Measurements from ENCODE around the gene SCFD1.
"Not testable (repeated sequence)": the region's sequence is repeated elsewhere in the genome, so short reads cannot be mapped to it uniquely, and the experiment has no call there.

SCFD1 gene

DNA sequence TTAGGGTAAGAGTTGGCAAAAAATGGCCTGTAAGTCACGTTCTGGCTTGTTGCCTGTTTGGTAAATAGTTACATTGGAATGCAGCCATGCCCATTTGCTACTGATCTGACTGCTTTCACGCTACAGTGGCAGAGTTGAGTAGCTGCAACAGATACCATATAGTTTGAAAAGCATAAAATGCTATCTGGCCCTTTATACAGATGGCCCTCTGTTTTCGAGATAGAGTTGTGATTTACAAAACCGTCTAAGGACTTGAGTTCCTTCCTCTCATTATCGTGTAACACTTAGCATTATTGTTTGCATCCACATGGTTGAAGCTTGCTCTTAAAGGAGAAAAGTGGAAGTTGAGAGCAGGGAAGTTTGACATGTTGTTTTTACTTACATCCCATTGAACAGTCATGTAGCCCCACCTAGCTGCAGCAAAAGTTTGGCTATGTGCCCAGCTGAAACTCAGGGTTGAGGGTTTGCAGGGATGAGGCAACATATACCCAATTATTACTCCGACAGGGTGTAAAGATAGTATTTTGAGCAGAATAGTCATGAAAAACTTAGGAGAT, 11.3 kb upstream of the SCFD1 start:
- no peak for DNase-seq (ENCODE audit: low read depth)

DNA sequence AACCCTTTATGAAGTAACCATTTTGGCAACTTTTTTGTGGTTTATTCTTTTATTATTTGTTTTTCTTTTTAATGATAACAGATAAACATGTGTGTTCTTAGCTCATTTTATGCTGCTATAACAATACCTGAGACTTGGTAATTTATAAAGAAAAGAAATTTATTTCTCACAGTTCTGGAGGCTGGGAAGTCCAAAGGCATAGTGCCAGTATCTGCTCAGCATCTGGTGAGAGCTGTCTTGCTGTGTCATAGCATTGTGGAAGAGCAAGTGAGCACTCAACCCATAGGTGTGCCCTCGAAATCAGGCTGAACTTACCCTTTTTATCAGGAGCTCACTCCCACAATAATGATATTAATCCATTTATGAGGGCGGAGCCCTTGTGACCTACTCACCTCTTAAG, 8.0 kb upstream of the SCFD1 start:
- no peak for DNase-seq (ENCODE audit: low read depth)

DNA sequence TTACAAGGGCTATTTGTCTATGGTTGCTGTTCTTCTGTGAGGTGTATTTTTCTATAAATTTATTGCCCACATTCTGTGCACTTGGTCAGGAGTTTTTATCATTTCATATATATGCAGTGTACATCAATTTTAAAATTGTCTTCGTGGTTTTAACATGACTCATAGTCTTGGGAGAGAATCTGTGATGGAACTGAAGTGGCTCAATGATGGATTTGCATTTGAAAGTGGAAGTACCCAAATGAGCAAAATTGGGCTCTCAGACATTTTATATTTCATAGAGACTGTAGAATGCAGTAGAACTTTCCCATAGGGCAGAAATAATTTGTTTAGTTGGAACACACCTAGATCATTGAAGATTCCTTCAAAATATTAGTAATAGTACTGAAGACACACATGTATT, 1.9 kb upstream of the SCFD1 start:
- DNase-seq (ENCODE audit: low read depth), result no peak

DNA sequence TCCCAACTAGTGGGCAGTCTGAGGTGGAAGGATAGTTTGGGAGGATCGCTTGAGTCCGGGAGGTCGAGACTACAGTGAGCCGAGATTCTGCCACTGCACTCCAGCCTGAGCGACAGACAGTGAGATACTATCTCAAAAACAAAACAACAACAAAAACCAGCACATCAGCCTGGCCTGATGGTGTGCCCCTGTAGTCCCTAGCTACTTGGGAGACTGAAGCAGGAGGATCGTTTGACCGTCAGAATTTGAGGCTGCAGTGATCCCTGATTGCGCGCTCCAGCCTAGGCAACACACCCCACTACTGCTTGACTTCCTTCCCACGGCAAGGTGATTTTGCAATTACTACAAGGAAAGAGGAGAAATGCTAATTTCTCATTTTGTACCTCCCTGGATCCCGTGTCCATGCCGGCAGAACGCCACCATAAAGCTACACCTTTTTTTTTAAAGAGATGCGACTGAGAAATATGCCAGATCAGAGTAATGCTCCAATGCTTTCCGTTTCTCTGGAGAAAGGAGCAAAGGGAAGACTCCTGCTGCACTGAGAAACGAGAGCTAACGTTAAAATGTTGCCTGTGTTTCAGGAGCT, 672 bp upstream of the SCFD1 start:
- DNase-seq (ENCODE audit: low read depth), result no peak

DNA sequence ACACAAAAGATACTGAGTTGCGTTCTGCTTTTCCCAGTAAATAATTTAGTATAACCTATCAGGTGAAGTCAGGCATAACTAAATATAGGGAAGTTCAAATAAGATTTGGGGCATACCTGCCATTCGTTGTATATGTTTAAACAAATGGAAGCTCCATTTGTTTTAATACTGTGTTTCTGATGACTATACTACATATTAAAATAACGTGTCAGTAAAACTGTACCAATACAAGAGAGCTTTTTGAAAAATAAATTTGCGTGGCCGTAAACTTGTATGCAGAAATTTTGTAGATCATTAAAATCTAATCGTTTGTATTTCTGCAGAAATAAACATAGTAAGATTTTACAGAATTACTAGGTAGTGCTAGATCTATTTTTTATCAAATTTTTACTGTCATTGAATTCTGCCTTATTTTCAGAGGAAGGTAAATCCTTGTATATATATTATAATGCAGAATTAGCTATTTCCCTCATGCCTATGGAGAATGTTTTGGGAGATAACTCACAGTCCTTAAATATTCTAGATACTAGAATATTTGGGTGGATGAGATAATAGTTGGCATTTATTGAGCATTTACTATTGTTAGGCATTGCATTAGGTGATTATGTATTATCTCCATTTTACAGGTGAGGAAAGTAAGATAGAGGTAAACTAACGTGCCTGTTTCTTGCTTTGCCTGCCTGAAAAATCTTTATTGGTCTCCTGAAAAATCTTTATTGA, 1.5 kb downstream of the SCFD1 start:
- DNase-seq (ENCODE audit: low read depth), result no peak

DNA sequence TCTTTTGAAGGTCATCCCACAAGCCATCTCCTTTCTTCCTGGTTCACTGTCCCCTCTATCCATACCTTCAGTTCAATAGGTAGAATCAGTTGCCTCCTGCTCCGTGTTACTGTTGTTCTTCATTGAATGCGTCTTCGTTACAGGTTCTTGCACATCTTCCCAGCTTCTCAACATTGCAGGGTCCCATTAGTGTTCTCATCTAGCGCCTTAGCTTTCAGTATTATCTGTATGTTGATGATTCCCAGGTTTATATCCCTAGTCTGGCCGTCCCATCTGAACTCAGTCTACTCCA, 2.0 kb downstream of the SCFD1 start:
- DNase-seq (ENCODE audit: low read depth), result no peak

DNA sequence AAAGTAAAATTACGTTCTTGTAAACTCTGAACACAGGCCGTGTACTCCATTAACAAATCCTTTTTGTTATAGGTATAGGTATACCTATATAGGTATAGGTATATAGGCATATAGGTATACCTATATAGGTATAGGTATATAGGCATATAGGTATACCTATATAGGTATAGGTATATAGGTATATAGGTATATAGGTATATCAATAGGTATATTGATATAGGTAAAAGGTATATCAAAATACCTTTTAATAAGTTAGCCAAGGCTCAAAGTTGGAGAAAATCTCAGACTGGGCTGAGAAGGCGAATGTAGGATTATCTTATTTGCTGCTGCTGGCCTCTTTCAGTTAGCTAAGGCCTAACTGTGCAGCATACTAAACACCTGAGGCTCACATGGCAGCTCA, 3.4 kb downstream of the SCFD1 start:
- no peak for DNase-seq (ENCODE audit: low read depth)

DNA sequence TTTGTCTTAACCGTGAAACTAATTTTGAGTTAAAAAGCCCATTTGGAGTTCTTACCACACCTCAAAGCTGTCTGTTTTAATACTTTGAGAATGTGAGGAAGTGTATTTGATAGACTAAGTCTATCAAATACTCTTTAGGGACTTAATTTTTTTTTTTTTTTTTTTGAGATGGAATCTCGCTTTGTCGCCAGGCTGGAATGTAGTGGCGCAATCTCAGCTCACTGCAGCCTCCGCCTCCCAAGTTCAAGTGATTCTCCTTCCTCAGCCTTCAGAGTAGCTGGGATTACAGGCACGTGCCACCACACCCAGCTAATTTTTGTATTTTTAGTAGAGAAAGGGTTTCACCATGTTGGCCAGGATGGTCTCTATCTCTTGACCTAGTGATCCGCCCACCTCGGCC, 7.3 kb downstream of the SCFD1 start:
- not testable (repeated sequence) for DNase-seq (ENCODE audit: low read depth)

DNA sequence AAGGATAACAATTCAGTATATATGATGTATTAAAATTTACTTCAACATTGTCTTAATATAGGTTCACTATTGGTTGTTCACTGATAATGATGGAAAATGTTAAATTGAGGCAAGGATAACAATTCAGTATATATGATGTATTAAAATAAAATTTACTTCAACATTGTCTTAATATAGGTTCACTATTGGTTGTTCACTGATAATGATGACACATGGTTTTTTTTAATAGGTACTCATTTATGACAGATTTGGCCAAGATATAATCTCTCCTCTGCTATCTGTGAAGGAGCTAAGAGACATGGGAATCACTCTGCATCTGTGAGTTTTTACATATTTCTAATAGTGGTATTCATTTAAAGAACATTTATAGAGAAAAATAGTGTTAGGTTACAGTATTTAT, 8.1 kb downstream of the SCFD1 start:
- DNase-seq (ENCODE audit: low read depth), result no peak

DNA sequence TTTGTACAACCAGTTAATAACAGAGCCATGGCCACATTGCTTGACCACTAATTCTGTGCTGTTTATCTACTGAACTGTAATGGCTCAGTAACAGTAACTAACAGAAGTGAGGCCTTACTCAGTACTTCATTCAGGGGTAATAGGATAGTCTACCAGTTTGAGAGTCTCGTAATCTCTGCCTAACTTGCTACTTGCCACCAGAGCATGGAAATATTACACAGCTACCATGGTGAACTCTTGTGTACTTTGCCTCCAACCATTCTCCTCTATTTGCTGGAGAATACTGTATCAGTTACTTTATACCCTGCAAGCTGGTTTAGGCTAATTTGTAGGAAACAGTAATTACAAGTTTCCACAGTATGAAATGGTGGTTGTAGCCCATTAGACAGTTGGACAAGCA, 10.6 kb downstream of the SCFD1 start:
- no peak for DNase-seq (ENCODE audit: low read depth)

DNA sequence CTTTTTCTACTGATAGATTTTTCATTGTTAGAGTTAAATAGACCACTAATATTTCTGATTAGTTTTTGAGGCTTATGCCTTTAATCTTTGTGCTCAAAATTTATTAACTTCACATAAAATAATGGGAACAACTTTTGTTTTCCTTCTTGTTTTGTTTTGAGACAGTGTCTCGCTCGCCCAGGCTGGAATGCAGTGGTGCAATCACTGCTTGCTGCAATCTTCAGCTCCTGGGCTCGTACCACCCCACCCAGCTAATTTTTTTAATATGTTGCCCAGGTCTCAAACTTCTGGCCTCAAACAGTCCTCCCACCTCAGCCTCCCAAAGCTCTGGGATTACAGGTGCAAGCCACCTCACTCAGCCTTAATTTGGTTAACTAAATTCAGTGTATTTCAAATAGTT, 16.8 kb downstream of the SCFD1 start:
- no peak for DNase-seq (ENCODE audit: low read depth)

DNA sequence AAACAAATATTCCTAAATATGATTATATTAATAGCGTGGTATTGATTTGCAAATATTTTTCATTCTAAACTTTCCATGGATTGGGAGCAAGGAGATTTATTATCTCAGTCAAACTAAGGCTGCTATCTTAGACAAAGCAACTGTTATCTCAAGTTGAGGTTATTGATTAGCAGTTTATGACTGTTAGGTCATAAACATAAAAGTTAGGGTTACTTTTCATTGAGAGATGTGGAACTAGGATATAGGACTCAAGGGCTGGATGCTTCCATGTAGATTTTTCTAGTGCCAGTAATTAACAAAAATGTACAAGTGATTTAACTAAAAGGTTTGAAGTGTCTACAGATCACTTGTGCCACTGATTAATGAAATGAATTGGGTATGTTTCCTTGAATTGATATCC, 19.1 kb downstream of the SCFD1 start:
- no peak for DNase-seq (ENCODE audit: low read depth)

DNA sequence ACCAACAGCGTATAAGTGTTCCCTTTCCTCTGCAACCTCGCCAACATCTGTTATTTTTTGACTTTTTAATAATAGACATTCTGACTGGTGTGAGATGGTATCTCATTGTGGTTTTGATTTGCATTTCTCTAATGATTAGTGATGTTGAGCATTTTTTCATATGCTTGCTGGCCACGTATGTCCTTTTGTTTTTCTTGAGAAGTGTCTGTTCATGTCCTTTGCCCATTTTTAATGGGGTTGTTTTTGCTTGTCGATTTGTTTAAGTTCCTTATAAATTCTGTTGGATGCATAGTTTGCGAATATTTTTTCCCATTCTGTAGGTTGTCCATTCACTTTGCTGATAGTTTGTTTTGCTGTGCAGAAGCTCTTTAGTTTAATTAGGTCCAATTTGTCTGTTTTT, 22.3 kb downstream of the SCFD1 start:
- not testable (repeated sequence) for DNase-seq (ENCODE audit: low read depth)

DNA sequence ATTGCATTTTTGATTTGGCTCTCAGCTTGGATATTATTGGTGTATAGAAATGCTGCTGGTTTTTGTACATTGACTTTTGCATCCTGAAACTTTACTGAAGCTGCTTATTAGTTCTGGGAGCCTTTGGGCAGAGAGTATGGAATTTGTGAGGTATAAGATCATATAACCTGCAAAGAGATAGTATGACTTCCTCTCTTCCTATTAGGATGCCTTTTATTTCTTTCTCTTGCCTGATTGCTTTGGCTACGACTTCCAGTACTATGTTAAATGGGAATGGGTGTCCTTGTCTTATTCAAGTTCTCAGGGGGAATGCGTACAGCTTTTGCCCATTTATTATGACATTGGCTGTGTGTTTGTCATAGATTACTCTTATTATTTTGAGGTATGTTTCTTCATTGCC, 23.5 kb downstream of the SCFD1 start:
- DNase-seq (ENCODE audit: low read depth), result no peak

DNA sequence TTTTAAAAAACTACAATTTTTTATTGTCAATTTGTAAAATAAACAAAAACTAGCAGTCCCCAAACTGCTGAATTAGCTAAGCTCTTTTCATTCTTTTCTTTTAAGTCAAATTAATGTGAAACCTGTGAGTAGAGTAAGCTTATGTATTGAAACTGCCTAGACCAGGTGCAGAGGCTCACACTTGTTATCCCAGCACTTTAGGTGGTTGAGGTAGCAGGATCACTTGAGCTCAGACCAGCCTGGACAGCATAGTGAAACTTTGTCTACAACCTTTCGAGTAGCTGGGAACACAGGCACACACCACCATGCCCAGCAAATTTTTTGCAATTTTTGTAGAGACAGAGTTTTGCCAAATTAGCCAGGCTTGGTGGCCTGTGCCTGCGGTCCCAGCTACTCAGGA, 26.4 kb downstream of the SCFD1 start:
- DNase-seq (ENCODE audit: low read depth), result no peak

DNA sequence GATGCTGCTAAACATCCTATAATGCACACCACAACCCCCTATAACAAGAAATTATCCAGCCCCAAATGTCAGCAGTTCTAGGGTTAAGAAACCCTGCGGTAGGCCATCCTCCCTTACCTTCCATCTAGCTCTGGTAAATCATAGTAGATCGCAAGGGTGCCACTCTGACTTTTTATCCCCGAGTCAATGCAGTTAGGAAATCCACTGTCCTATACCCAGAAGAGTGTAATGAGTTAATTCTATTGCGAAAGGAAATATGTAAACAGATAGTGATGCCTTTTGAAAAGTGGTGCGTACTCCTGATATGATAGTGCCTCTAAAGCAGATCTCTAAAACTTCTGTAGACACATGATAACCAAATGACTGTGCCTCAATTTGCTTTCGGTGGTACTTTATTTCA, 29.8 kb downstream of the SCFD1 start:
- DNase-seq (ENCODE audit: low read depth), result no peak

DNA sequence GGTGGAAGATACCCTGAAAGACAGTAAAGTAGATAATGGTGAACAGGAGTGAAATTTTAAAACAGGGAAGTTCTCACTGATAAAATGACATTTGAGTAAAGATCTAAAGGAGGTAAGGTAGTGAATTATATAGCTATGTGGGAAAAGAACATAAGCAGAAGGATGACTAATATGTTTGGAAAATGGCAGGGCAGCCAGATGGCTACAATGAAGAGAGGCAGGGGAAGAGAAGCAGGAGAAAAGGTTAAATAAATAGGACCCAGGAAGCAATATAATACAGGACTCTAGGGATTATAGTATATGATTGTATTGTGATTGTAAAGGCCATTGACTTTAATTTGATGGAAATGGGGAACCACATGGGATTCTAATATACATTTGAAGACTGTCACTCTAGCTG, 33.0 kb downstream of the SCFD1 start:
- no peak for DNase-seq (ENCODE audit: low read depth)

DNA sequence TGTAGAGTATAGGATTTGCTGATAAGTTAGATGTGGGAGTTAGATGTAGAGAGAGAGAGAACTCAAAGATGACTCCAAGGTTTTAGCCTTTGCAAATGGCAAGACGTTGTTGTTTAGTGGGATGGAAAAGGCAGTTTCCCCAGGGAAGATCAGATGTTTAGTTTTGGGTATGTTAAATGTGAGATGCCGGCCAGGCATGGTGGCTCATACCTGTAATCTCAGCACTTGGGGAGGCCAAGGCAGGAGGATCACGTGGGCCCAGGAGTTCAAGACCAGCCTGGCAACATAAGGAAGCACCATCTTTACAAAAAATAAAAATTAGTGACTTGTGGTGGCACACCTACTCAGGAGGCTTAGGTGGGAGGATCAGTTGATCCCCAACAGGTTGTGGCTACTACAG, 33.5 kb downstream of the SCFD1 start:
- DNase-seq (ENCODE audit: low read depth), result no peak

DNA sequence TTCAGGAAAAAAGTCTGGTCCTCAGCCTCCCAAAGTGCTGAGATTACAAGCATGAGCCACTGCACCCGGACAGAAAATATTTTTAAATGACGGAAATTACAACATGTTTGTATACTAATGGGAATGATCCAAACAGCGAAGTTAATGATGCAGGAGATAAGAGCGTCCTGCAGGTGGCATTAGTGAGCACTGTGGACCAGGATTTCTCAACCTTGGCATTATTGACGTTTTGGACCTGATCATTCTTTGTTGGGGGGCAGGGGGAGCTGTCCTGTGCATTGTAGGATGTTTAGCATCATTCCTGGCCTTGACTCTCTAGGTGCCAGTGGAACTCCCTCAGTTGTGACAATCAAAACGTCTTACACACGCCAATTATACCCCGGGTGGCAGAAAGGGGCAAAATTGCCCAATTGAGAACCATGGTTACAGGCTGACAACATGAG, 34.1 kb downstream of the SCFD1 start:
- no peak for DNase-seq (ENCODE audit: low read depth)

DNA sequence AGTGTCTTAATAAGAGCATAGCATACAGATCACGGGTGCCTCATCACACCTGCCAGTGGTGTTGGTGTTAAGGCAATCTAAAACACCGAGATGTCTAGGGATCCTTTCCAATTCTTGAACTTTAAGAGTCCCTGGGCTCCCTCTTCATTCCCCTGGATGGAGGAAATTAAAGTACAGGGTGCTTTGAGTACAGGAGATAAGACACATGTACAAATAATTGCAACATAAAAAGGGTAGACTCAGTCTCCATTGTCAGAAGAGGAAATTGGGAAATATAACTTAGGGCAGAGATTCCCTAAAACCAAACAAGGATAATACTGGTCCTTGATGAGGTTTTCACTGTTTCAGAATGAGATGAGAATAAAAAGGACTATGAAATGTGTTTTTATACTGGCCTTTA, 34.9 kb downstream of the SCFD1 start:
- no peak for DNase-seq (ENCODE audit: low read depth)

DNA sequence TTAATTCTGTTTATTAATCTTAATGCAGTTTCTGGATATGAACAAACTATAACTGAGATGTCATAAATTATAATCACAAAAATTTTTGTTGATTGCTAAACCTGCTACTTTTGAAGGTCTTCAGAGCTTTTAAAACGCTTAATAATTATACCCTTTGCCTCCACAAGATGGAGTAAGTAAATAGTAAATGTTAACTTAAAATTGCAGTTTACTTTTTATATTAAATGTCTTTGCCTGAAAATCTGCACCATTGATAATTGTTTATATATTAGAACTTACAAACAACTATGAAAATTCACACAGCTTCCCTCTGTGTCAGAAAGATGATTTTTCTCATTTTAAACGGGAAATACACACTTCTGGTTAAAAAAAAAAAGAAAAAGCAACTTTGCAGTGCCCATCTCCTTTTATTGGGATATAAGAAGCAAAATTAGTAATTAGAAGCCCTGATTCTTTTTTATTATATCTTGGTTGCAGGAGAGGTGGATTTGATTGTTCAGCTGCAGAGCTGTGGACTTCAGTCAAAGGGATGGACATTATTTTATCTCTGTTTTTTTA, 35.6 kb downstream of the SCFD1 start:
- no peak for DNase-seq (ENCODE audit: low read depth)

DNA sequence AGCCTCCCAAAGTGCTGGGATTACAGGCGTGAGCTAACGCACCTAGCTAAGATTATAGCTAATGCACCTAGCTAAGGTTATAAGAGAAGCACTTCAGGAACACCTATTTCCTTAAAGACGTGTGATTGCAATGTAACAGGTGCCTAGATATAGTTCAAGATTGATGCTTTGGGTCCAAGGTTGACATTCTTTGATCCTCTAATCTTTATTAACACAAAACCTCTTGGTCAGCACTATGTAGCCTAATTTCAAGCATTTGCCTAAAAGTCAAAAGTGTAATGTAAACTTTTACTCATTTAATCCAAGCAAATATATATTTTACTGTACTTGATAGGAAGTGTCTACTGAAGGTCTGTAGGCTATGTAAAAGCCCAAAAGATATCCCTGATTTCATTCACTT, 36.5 kb downstream of the SCFD1 start:
- DNase-seq (ENCODE audit: low read depth), result no peak

DNA sequence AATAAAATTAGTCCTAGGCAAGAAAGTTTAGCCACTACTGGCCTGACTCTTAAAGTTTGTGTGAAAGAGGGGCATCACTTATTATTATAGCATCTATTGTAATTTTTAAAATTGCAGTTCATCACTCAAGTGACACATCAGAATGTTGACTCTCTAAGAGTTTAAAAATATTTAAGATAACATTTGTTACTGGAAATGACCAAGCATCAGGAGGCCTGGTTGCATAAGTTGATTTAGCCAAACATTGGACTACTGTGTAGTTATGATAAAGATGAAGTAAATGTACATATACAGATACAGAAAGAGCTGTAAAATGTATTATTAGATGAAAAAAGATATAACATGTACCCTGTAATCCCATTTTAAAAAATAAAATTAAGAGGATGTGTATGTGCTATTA, 47.5 kb downstream of the SCFD1 start:
- DNase-seq (ENCODE audit: low read depth), result no peak

DNA sequence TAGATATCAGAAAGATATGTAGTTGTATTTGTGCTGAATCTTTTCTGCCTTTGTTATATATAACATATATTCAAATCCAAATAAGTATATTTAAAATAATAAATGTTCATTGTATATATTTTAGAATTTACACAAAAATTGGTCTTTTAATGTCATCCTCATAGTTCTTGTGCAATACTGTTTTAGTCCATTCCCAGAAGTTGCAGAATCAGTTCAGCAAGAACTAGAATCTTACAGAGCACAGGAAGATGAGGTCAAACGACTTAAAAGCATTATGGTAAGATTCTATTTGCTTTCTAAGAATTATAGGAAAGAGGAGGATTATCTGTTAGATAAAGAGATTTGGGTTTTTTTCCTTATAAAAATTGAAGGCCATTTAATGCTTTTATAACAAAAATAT, 51.0 kb downstream of the SCFD1 start:
- no peak for DNase-seq (ENCODE audit: low read depth)

All from activated T-helper 9 cell treated with anti-CD3 and anti-CD28 coated beads, Interleukin-2, amount 50 U/mL, for 16 hours (primary cell).